Cortex of kidney (tissue), 1 donor: ENCODE results near the gene NAA20.

ENCODE experiments used
- DNase-seq: peaks from one replicate; lab custom pipeline; 2025; lab: John Stamatoyannopoulos, UW

Gene NAA20

GRCh38 chr20:20019123-20019522 is 2.0 kb downstream of the NAA20 start:
- DNase-seq = no peak

GRCh38 chr20:20020908-20021307 is 3.7 kb downstream of the NAA20 start:
- DNase-seq = no peak

- DNase-seq = no peak
Measured at GRCh38 chr20:20021835-20022234, 4.7 kb downstream of the NAA20 start.

DNA sequence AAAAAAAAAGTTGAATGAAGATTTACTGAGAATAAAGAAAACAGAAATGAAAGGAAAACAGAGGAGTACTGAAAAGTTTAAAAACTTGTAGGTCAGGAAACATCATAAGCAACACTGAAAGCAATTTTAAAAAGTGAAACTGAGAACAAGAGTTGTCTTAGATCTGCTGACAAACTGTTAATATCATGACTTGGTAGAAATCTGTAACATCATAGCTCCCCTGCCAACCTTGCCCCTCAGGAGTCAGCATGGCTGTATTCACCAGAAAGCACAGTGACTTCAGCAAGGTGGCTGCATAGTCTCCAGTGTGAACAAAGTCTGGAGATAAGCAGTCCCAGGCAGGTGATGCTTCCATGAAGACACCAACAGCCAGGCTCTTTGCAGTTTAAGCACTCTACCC is 5.3 kb downstream of the NAA20 start:
- no peak for DNase-seq

GRCh38 chr20:20023395-20023794 is 6.2 kb downstream of the NAA20 start:
- no peak for DNase-seq

GRCh38 chr20:20024942-20025341 is 7.8 kb downstream of the NAA20 start:
- no peak for DNase-seq

- no peak for DNase-seq
Measured at GRCh38 chr20:20027284-20027683, 10.1 kb downstream of the NAA20 start.

GRCh38 chr20:20031790-20032189 is 14.6 kb downstream of the NAA20 start:
- DNase-seq = no peak

GRCh38 chr20:20034486-20034885 is 17.3 kb downstream of the NAA20 start:
- DNase-seq = no peak

GRCh38 chr20:20036756-20037155 is 19.6 kb downstream of the NAA20 start:
- no peak for DNase-seq

- DNase-seq = no peak
Measured at GRCh38 chr20:20037960-20038359, 20.8 kb downstream of the NAA20 start.

DNA sequence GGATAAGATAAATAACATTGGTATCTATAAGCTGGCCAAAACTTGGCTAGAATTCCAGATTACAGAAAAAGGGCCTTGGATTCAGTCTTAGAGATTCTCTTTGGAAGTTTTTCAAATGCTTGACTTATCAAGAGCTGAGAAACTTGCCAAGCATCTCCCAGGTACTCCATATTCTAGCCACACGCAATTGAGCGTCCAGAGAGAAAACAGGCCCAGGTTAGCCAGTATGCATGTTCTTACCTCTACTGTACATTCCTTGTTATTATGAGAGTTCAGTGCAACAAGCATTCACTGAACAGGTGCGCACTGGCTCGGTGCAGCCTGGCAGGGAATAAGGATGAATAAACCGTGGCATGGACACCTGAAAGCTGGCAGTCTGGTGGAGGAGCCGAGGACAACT is 21.4 kb downstream of the NAA20 start:
- DNase-seq = no peak

DNA sequence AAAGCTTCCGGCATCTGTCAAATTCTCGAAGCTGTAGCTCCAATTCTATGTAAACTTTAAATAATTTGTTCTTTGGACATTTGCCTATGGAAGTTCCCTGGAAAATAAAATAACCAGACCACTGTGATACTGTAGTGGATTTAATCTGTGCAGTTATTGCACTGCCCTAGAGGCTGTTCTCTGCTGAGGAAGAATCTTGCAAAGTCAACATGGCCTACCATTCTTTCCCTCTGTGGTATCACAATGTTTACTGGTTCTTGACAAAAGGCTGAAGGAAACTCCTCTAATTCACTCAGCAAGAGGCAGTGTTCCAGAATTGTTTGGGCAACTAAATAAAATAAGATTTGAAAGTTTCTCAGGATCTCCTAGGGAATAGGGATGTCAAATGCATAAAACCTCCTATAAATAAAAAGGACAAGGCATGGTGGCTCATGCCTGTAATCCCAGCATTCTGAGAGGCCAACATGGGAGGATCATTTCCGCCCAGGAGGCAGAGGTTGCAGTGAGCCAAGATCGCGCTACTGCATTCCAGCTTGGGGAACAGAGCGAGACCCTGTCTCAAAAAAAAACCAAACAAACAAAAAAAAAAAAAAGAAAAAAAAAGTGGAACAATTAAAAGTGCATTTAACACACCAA is 22.7 kb downstream of the NAA20 start:
- no peak for DNase-seq

DNA sequence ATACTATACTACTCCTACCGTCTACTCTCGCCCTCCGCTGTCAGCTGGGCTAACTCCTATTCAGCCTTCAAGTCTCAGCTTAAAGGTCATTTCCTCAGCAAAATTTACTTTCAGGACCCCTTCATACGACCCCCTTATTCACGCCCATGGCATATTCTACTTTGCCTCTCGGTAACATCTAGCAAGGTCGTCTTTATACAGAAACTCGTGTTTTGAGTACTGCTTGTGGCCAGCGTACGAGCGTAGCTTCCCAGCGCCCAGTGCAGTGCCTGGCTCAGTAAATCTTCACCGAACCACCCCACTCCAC is 34.6 kb downstream of the NAA20 start:
- DNase-seq = no peak

DNA sequence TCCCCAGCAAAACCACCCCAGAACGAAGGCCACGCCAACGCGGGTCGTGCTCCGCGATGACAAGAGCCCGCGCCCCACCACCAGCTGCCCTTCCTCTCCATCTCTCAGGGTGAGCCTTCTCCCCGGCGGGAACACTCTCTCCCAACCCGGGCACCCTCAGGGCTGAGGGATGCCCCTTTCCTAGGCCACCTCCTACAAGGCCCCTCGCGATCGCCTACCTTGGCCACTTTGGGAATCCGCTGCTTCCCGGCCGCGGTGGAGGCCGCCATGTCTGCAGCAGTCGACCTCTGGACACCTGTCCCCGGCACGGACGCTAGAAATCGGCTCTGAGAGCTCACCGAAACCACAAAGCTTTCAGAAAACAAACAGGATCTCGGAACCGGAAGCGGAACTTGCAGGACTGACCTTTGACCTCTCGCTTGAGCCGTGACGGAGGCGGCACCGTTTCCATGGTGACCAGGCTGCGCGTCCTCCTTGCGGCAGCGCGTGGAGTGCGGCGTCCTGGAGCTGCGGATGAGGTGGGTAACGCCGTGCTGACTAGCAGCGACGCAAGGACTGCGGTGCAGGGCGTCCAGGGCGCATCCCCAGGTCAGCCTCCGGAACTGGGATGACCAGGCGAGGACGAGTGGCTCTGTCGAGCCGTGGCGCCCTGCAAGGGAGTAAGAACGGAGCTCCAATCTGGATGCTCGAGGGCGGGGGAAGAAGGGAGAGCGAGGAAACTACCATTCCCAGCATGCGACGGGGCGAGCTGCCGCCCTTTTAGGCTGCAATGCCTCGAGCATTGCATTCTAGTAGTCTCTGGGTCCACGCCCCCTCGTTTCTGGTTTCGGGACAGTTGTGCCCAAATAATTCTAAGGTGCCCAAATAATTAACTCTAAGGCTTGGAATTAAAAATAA is 35.2 kb downstream of the NAA20 start, which contains the start of the genes CFAP61 and CRNKL1:
Gene CFAP61, plus strand, starts transcription at position 459 of the 897 bp plus-strand sequence. CDS start 4,122 bp downstream, outside the sequence.
Gene CRNKL1, minus strand, starts transcription at position 393 of the 897 bp plus-strand sequence. Its CDS starts 124 bp downstream, at position 269.
- peak; percentile 54 for DNase-seq

DNA sequence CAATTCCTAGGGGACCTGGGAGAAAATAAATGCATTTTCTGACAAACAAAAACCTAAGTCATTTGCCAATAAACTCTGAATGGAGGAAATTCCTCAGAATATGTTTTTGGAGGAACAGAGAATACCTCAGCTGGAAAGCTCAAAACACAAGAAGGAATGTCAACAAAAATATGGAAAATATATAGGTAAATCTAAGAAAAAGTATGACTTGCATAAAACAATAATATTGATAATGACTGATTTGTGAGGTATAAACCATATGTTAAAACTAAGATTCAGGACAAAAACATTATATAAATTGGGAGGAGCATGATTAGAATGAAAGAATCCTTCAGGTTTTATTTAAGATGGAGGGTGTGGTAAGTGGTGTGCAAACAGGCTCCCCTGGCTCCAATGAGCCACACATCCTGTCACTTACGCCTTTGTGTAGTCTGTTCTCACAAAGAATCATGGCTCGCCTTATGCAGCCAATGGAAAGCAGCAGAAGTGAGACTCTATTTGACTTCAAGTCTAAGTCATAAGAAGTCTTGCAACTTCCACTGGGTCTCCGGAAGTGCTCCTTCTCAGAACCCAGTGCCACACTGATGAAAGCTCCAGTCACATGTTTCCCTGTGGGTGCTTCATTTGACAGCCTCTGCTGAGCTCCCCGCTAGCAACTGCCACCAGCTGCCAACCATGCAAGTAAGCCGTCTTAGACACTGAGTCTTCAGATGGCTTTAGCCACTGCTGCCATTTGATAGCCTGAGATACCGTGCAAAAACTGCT is 43.3 kb downstream of the NAA20 start:
- DNase-seq = no peak

DNA sequence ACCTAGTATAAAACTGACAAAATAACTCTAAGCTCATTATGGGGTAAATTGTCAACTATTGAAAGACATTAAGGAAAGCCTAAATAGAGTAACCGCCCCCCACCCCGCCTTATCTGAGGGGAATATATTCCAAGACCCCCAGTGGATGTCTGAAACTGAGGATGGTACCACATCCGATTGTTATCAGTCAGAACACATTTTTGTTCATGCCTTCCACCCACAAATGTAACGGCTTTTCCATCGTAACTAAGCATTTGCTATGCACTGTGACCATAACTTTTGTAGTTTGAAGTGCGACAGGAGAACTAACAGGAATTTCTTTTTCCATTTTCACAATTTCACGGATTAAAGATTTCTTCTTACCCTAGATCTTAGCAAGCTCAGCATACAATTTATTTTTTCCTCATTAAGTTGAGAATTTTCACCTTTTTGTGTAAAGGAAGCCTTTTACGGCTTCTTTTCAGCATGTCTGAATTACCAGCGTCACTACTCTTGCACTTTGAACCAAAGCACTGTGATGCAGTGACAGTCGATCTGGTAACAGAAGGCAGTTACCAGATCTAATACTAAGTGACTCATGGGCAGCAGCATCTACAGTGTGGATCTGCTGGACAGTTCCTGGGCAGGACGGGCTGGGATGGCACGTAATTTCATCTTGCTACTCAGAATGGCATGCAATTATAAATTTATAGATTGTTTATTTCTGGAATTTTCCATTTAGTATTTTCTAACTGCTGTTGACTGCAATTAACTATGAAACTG is 47.0 kb downstream of the NAA20 start:
- no peak for DNase-seq

DNA sequence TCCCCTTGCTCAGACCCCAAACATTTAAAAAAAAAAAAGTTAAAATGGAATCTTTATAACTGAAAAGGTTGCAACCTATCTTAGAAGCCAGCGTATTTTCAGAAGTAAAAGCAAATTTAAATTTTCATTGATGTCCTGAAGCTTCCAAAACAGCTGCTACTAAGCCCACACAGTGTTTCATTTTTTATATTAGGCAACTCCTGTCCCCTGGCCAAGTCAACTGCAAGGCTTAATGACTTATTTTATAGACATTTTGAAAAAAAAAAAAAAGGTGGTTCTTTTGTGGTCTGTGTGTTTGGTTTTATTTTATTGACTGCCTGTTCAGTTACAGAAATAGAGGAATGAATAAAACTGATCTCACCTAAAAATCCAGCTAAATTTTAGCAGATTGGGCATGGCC is 48.2 kb downstream of the NAA20 start:
- no peak for DNase-seq

GRCh38 chr20:20070871-20071726 is 53.9 kb downstream of the NAA20 start:
- no peak for DNase-seq

DNA sequence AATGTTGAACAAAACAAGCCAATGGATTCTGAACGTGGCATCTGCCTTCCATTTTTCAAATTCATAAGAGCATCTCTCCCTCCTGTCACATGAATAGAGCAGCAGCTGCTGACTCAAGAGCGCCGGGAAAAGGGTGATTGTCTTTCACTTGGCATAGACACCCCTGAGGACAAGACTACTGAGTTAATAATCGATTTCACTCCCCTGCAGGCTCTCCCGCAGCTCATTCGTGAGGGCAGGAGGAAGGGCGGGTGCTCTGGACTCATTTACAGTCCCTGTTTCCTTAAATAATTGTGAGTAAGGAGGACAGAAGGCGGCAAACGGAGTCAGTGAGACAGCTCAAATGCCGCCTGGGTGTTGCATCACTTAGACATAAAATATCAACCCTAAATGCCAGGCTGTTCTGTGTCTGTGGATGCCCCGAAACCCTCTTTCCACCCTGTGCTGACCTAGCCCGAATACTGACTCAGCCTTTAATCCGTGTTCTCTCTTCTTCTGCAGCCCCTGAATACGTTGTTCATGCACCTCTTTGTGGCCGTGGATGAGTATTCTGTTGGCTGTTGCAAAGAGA is 56.7 kb downstream of the NAA20 start:
- no peak for DNase-seq

GRCh38 chr20:20075032-20075431 is 57.9 kb downstream of the NAA20 start:
- DNase-seq = no peak
